A673 (cell line): Measurements from ENCODE around the gene MAOA. TPM values are rescaled to one million over a fixed set of nuclear protein-coding genes. Genes with fewer than 3 reads are reported as not detected.

Source experiments
- BruUV-seq: library from RNA; stranded (reverse); fragments of 400-500 nt; replicated peaks from 2 replicates; lab custom pipeline; 2021; lab: Mats Ljungman, UMichigan
- CTCF ChIA-PET: fragments of 300-600 bp; sonication (Branson Sonifier 250); formaldehyde crosslinking; loops from one replicate; lab custom pipeline; 2022; ENCODE audit warnings: antibody characterized with exemption; lab: Charles Lee
- POLR2A ChIA-PET: fragments of 300-600 bp; sonication (Branson Sonifier 250); formaldehyde crosslinking; loops from one replicate; lab custom pipeline; 2022; ENCODE audit warnings: antibody characterized with exemption; ENCODE audit not compliant: low non-redundant PET; lab: Charles Lee
- DNase-seq: peaks from one replicate; pipeline ENCODE4 v3.0.0-alpha.2; 2015; ENCODE audit warnings: low spot score
- H3K27ac ChIP-seq: fragments of 200-600 bp; sonication (generic); 2 replicates; pipeline ENCODE4 v1.5.1; 2016; ENCODE audit warnings: mixed run types, low read depth, mild to moderate bottlenecking, mixed read lengths, antibody characterized with exemption, low read length; ENCODE audit not compliant: poor library complexity, severe bottlenecking
- H3K27me3 ChIP-seq: fragments of 200-600 bp; sonication (generic); replicated peaks from 2 replicates; pipeline ENCODE4 v1.6.1; 2017; ENCODE audit warnings: mixed run types, low read depth, mild to moderate bottlenecking, mixed read lengths, antibody characterized with exemption, low read length; ENCODE audit not compliant: insufficient read depth, poor library complexity
- H3K36me3 ChIP-seq: fragments of 200-600 bp; sonication (generic); 2 replicates; pipeline ENCODE4 v1.6.1; 2016; ENCODE audit warnings: mixed run types, mild to moderate bottlenecking, mixed read lengths, antibody characterized with exemption, low read length; ENCODE audit not compliant: insufficient read depth, poor library complexity, severe bottlenecking
- H3K4me1 ChIP-seq: fragments of 200-600 bp; sonication (generic); 2 replicates; pipeline ENCODE4 v1.6.1; 2017; ENCODE audit warnings: mixed run types, mild to moderate bottlenecking, mixed read lengths, antibody characterized with exemption, low read length; ENCODE audit not compliant: insufficient read depth, poor library complexity, severe bottlenecking
- H3K4me3 ChIP-seq: fragments of 200-600 bp; sonication (generic); 2 replicates; pipeline ENCODE4 v1.5.1; 2016; ENCODE audit warnings: low read depth, mixed run types, mild to moderate bottlenecking, mixed read lengths, low read length; ENCODE audit not compliant: poor library complexity, severe bottlenecking
- H3K9me3 ChIP-seq: fragments of 200-600 bp; sonication (generic); 2 replicates; pipeline ENCODE4 v1.6.1; 2016; ENCODE audit warnings: mixed run types, low read depth, mild to moderate bottlenecking, mixed read lengths, antibody characterized with exemption, low read length; ENCODE audit not compliant: poor library complexity, severe bottlenecking
- EZH2 ChIP-seq: fragments of 200-600 bp; sonication (generic); IDR thresholded peaks from 2 replicates; pipeline ENCODE4 v1.6.1; 2017; ENCODE audit warnings: borderline replicate concordance, low read depth, mild to moderate bottlenecking, mixed read lengths, antibody characterized with exemption, low read length; ENCODE audit not compliant: poor library complexity, severe bottlenecking
- intact Hi-C: fragments of 100-400 bp; cut with micrococcal nuclease; formaldehyde crosslinking; loops from one replicate; pipeline ENCODE4 v1.10.0; 2022; ENCODE audit not compliant: unreplicated experiment
- total RNA-seq: library from RNA; stranded (reverse); gene quantifications from 2 replicates; pipeline ENCODE4 v1.2.3, GENCODE V29; 2021
- TF ChIP-seq, protein P1 (sequence below): fragments of 300-800, 200-600 bp; sonication (generic); conservative IDR thresholded peaks from 2 replicates; pipeline ENCODE4 v1.5.1; 2017; ENCODE audit warnings: low read depth, mild to moderate bottlenecking, antibody characterized with exemption, low read length, moderate library complexity, mixed read lengths

Gene MAOA
- total RNA-seq, 1 experiment from 2014 or later, result 6.1 TPM

DNA sequence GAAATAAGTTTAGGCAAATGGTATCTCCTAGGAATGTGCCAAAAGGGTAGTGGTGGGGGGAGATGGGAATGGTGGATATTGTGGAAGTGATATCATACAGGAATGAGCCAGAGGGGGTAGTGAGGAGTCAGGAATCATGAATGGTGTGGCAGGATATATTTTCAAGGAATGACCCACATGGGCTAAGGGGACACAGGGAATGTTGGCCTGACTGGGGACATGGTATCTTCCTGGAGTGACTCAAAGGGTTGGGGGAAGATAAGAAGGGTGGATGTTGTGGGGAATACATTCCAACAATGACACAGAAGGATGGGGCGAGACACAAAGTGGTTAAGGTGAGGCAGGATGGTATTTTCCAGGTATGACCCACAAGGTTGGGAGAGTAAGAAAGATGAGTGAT is 60.6 kb downstream of the MAOA start:
- Histone ChIP-seq H3K27ac (no peak overlapping the region), H3K9me3 (no peaks in the 10 kb centered on the region), H3K36me3 (no peaks in the 10 kb centered on the region), H3K4me1 (no peaks in the 10 kb centered on the region), H3K27me3 (no peaks in the 10 kb centered on the region), H3K4me3 (no peak overlapping the region)
- DNase-seq, result no peak
- intact Hi-C loops, result no loop called here
- TF ChIP-seq, protein P1, sequence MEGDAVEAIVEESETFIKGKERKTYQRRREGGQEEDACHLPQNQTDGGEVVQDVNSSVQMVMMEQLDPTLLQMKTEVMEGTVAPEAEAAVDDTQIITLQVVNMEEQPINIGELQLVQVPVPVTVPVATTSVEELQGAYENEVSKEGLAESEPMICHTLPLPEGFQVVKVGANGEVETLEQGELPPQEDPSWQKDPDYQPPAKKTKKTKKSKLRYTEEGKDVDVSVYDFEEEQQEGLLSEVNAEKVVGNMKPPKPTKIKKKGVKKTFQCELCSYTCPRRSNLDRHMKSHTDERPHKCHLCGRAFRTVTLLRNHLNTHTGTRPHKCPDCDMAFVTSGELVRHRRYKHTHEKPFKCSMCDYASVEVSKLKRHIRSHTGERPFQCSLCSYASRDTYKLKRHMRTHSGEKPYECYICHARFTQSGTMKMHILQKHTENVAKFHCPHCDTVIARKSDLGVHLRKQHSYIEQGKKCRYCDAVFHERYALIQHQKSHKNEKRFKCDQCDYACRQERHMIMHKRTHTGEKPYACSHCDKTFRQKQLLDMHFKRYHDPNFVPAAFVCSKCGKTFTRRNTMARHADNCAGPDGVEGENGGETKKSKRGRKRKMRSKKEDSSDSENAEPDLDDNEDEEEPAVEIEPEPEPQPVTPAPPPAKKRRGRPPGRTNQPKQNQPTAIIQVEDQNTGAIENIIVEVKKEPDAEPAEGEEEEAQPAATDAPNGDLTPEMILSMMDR, result no peak
- POLR2A ChIA-PET, result no interaction called here
- BruUV-seq, result no TSS peak
- CTCF ChIA-PET, result no interaction called here

DNA sequence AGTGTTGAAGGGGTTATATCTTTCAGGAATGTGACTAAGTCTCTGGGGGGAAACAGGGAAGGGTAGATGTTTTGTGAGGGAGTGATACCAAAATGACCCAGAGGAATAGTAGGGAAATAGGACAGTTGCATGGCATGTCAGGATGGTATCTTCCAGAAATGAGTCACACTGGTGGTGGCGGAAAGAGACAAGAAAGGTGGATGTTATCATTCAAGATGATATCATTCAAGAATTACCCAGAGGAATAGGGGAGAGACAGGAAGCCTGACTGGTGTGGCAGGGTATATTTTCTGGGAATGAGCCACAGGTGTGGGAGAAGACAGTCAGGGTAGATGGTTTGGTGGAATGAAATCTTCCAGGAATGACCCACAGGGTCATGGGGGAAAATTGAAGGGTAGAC is 61.1 kb downstream of the MAOA start:
- POLR2A ChIA-PET, result no interaction called here
- Histone ChIP-seq H3K27me3 (no peaks in the 10 kb centered on the region), H3K9me3 (no peaks in the 10 kb centered on the region), H3K4me3 (no peak overlapping the region), H3K4me1 (no peaks in the 10 kb centered on the region), H3K36me3 (no peaks in the 10 kb centered on the region), H3K27ac (no peak overlapping the region)
- no peak for DNase-seq
- CTCF ChIA-PET, result no interaction called here
- intact Hi-C loops, result no loop called here
- BruUV-seq, result no TSS peak
- no peak for TF ChIP-seq EZH2
- TF ChIP-seq, protein P1, result no peak

DNA sequence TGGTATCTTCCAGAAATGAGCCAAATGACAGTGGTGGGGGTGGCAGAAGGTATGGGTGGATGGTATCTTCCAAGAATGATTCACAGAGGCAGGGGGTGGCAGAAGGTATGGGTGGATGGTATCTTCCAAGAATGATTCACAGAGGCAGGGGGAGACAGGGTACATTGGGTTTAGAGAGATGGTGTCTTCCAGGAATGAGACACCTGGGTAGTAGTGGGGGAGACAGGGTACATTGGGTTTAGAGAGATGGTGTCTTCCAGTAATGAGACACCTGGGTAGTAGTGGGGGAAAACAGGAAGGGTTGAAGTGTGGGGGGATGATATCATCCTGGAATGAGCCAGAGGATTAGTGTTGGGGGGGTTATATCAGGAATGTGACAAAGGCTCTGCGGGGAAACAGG is 62.0 kb downstream of the MAOA start:
- Histone ChIP-seq H3K4me1 (no peaks in the 10 kb centered on the region), H3K4me3 (no peak overlapping the region), H3K9me3 (no peaks in the 10 kb centered on the region), H3K27me3 (no peaks in the 10 kb centered on the region), H3K36me3 (no peaks in the 10 kb centered on the region), H3K27ac (no peak overlapping the region)
- ChIA-PET POLR2A (no interaction called here), CTCF (no interaction called here)
- TF ChIP-seq EZH2, result no peak
- TF ChIP-seq, protein P1, result no peak
- DNase-seq, result no peak
- intact Hi-C loops, result no loop called here
- BruUV-seq, result no TSS peak
